Ovary (tissue), 9 donors: ENCODE measurements around the gene STUM. TPM values are rescaled to one million over a fixed set of nuclear protein-coding genes. Genes with fewer than 3 reads are reported as not detected.
A peak's percentile ranks its signal among the peaks of the same experiment; 100 is the strongest.

Experiments
- DNase-seq, 5 donors: peaks; one replicate each; pipeline ENCODE4 v3.0.0-alpha.2; 2019 to 2020
- H3K27ac ChIP-seq, 2 donors: fragments of 200-600 bp; one replicate each; pipeline versions ENCODE4 v1.5.1 to v1.8.0; 2019 to 2022
- H3K27me3 ChIP-seq: fragments of 200-600 bp; one replicate; pipeline ENCODE4 v1.8.0; 2022
- H3K36me3 ChIP-seq: fragments of 200-600 bp; sonication (generic); one replicate; pipeline ENCODE4 v1.5.1; 2019
- H3K4me1 ChIP-seq: one replicate; pipeline ENCODE4 v1.8.1; 2013; ENCODE audit warnings: mild to moderate bottlenecking, moderate library complexity; ENCODE audit not compliant: insufficient read depth
- H3K4me3 ChIP-seq: fragments of 200-600 bp; sonication (generic); one replicate; pipeline ENCODE4 v1.5.1; 2017
- H3K9me3 ChIP-seq, 2 donors: fragments of 200-600 bp in 1 of 2; sonication (generic) in 1 of 2; one replicate each; pipeline versions ENCODE4 v1.5.1 to v1.8.1; 2013 to 2019; ENCODE audit warnings: mild to moderate bottlenecking in 1 of 2, moderate library complexity in 1 of 2
- EP300 ChIP-seq: sonication (generic); formaldehyde crosslinking; IDR thresholded peaks from one replicate; pipeline ENCODE4 v1.6.1; 2017; ENCODE audit warnings: antibody characterized with exemption
- POLR2A ChIP-seq: fragments of 450-650 bp; IDR thresholded peaks from one replicate; pipeline ENCODE4 v1.6.1; 2017; ENCODE audit warnings: antibody characterized with exemption, mild to moderate bottlenecking, moderate library complexity
- WGBS, 3 donors: extraction: QIAGEN DNeasy Blood & Tissue Kit in 1 of 3; methylation state at CpG; one replicate each; pipeline versions ENCODE4 v1.1.5 to v1.1.7; 2013 to 2017; 5-methylcytosine and 5-hydroxymethylcytosine counted together
- intact Hi-C, 4 donors: fragments of 100-400 bp; cut with DNase I; formaldehyde crosslinking; loops; one replicate each; pipeline versions ENCODE4 v1.11.0 to v1.15.1; 2022 to 2023
- polyA plus RNA-seq, 2 donors: library from polyadenylated mRNA; stranded (reverse); fragments of 200-250 nt in 1 of 2; fragments of 350-450 nt in 1 of 2; fragmentation: Illumina TruSeq in 1 of 2; extraction: RNeasy Lipid Tissue Mini Kit (QIAGEN cat#74804) in 1 of 2; gene quantifications; one replicate each; pipeline ENCODE4 v1.2.3, GENCODE V29; 2013 to 2014
- total RNA-seq, 7 donors: library from RNA; depleted of rRNA in 2 of 7; stranded (reverse); fragments of >200 nt in 2 of 7; fragmentation: NEBNext Ultra II Directional in 3 of 7; extraction: Animal tissue kit (Norgen Biotek cat#: 25700) in 3 of 7; gene quantifications; one replicate each; pipeline versions ENCODE4 v1.1.0 to v1.2.4, GENCODE V29; 2016 to 2023
- TF ChIP-seq, protein P1 (sequence below), 3 donors: fragments of 450-650 bp in 2 of 3; fragments of 200-600 bp in 1 of 3; IDR thresholded peaks; one replicate each; pipeline versions ENCODE4 v1.5.1 to v1.8.0; 2016 to 2022; ENCODE audit warnings: antibody characterized with exemption in 3 of 3, mild to moderate bottlenecking in 1 of 3
- donor health status: DM: no; HTN: no; CAD: no; lungs with moderate emphysema.
- donor health status: DM: no; HTN: no; CAD: no.
- donor health status: Bipolar disorder and iron deficiency.
- donor health status: DM: yes; HTN: yes; CAD: no.
- donor health status: DM: no; HTN: no; CAD: no.
- donor health status: DM: yes; HTN: yes; CAD: no.

STUM gene
- total and polyA plus RNA-seq, 9 donors: 0.24 to 6.1 (median 2.5) TPM

DNA sequence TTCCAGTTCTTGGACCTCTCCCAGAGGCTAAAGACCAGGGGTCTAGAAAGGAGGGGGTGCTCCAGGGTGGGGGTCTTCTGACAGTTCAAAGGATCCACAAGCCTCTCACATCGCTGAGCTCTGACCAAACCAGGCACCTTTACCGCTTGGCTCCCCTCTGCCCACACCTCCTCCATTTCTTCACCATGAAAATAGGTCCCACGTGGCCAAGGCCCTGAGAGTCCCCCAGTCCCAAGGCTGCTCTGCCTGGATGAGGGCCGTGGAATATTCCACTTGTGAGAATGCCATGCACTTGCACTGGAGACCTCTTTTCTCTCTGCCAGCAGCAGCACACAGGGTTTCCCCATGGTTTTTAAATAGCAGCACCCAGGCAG, 103.2 kb downstream of the STUM start:
- no peak for TF ChIP-seq POLR2A
- TF ChIP-seq, protein P1, sequence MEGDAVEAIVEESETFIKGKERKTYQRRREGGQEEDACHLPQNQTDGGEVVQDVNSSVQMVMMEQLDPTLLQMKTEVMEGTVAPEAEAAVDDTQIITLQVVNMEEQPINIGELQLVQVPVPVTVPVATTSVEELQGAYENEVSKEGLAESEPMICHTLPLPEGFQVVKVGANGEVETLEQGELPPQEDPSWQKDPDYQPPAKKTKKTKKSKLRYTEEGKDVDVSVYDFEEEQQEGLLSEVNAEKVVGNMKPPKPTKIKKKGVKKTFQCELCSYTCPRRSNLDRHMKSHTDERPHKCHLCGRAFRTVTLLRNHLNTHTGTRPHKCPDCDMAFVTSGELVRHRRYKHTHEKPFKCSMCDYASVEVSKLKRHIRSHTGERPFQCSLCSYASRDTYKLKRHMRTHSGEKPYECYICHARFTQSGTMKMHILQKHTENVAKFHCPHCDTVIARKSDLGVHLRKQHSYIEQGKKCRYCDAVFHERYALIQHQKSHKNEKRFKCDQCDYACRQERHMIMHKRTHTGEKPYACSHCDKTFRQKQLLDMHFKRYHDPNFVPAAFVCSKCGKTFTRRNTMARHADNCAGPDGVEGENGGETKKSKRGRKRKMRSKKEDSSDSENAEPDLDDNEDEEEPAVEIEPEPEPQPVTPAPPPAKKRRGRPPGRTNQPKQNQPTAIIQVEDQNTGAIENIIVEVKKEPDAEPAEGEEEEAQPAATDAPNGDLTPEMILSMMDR (IDR thresholded peaks at IDR 0.05): no peak
- no peak for TF ChIP-seq EP300
- Histone ChIP-seq H3K9me3 (no peaks in the 10 kb centered on the region), H3K36me3 (no peaks in the 10 kb centered on the region), H3K4me1 (peaks cover 5% of the 10 kb centered on the region), H3K27me3 (no peaks in the 10 kb centered on the region), H3K4me3 (no peak overlapping the region), H3K27ac (no peak overlapping the region)
- DNase-seq: no peak
- 83 to 93% (median 86%) methylated on average over 4 of the region's 4 CpGs for WGBS, 3 donors
- intact Hi-C loops: no loop called here

DNA sequence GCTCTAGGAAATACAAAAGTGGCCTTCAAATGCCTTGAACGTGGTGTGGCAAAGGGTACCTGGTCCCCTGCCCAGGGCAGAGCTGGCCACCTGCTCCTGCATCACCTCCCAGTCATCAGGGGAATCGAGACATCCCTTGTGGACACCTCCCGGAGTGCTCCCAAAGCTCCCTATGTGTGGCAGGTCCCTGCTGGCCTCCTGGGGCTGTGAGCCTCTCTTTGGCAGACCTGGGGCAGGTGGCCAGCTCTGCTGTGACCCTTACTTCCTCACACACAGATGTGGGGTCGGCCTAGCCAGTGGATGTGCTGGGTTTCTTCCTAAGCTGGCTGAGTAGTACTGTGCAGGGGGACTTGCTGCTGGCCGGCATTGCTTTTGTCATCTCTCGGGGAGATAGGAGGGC, 104.0 kb downstream of the STUM start:
- Histone ChIP-seq H3K9me3 (no peaks in the 10 kb centered on the region), H3K4me3 (no peak overlapping the region), H3K27ac (no peak overlapping the region), H3K36me3 (no peaks in the 10 kb centered on the region), H3K4me1 (peaks cover 5% of the 10 kb centered on the region), H3K27me3 (no peaks in the 10 kb centered on the region)
- 90 to 95% (median 93%) methylated on average over 6 of the region's 6 CpGs for WGBS, 3 donors
- intact Hi-C loops: no loop called here
- no peak for DNase-seq
- no peak for TF ChIP-seq POLR2A
- TF ChIP-seq EP300: no peak
- TF ChIP-seq, protein P1 (IDR thresholded peaks at IDR 0.05): no peak

DNA sequence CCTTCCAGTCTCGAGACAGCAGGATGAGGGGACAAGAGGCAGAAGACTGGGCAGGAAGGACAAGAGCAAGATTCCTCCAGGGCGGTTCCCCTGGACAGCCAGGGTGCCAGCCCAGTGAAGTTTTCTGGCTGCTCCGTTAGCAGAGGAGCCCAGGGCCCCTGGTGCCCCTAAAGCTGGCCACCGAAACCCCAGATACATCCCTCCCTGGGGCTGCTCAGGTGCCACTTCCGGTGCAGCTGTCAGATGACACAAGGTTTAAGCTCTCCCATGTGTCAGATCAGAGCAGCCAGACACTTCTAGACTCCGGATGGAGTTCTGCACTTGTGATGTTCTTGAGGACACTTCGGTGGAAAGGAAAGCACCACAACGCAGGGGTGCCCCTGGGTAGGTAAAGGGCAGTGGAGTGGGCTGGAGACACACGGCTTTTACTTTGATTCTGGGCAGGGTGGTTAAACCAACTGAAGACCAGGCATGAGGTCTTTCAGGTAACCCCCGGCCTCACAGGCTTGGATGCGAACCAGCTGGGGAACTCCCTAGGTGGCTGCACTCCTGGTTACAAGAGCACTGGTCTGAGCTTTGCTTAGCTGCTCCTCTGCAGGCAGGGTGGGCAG, 104.9 kb downstream of the STUM start:
- no peaks in the 10 kb centered on the region for H3K36me3 ChIP-seq
- DNase-seq: no peak
- 89 to 91% (median 90%) methylated on average over 10 to 11 of the region's 11 CpGs for WGBS, 3 donors
- no peak overlapping the region for H3K4me3 ChIP-seq
- no peak overlapping the region for H3K27ac ChIP-seq
- no peaks in the 10 kb centered on the region for H3K9me3 ChIP-seq
- no peaks in the 10 kb centered on the region for H3K27me3 ChIP-seq
- intact Hi-C loops: no loop called here
- H3K4me1 ChIP-seq: peaks cover 5% of the 10 kb centered on the region
- TF ChIP-seq EP300 (no peak), POLR2A (no peak)
- TF ChIP-seq, protein P1 (IDR thresholded peaks at IDR 0.05): no peak

DNA sequence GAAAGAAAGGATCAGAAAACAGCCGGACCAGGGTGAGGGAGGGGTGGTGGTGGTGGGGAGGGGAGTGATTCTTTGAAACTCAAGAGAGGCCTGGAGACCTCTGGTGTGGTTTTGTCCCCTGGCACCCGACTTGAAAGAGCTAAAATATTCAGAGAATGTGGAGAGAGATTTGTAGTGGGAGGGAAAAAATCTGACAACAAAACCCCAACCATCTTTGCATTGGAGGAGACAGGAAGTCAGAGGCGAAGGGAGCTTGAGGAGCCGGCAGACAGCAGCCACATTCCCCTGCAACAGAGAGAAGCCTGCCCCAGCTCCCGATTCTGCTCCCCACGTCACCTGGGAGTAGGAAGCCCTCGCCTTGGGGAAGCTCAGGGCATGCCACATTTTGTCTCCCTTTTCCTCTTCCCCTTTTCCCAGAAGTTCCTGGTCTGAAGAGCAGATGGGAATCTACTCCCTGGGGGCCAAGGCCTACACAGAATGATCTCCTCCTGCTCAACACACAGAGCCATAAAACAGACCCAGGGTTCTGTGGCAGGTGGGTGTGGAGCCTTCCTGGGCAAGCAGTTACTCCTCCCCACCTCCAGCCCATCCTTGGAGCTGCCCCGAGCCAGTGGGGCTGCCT, 105.6 kb downstream of the STUM start:
- peaks cover 5% of the 10 kb centered on the region for H3K4me1 ChIP-seq
- no peaks in the 10 kb centered on the region for H3K36me3 ChIP-seq
- 19 to 32% (median 29%) methylated on average over 8 of the region's 8 CpGs for whole genome bisulfite sequencing, 3 donors
- TF ChIP-seq POLR2A (no peak), EP300 (no peak)
- TF ChIP-seq, protein P1 (IDR thresholded peaks at IDR 0.05): no peak
- H3K27ac ChIP-seq: peak overlapping the region; percentile 3 to 28
- H3K9me3 ChIP-seq: no peaks in the 10 kb centered on the region
- H3K4me3 ChIP-seq: no peak overlapping the region
- DNase-seq: no peak
- no peaks in the 10 kb centered on the region for H3K27me3 ChIP-seq
- intact Hi-C loops: no loop called here
